GM12801 (cell line): ENCODE data around the gene TIE1.

ENCODE experiments used
- CTCF ChIP-seq: IDR thresholded peaks from one replicate; pipeline ENCODE4 v1.5.1; 2011; ENCODE audit warnings: control low read depth; ENCODE audit not compliant: insufficient read length; ENCODE audit errors: extremely low read depth

TIE1 gene

GRCh38 chr1:43324810-43325209, 24.0 kb downstream of the TIE1 start:
- no peak for TF ChIP-seq CTCF

GRCh38 chr1:43325381-43325780, 24.6 kb downstream of the TIE1 start:
- TF ChIP-seq CTCF = no peak

DNA sequence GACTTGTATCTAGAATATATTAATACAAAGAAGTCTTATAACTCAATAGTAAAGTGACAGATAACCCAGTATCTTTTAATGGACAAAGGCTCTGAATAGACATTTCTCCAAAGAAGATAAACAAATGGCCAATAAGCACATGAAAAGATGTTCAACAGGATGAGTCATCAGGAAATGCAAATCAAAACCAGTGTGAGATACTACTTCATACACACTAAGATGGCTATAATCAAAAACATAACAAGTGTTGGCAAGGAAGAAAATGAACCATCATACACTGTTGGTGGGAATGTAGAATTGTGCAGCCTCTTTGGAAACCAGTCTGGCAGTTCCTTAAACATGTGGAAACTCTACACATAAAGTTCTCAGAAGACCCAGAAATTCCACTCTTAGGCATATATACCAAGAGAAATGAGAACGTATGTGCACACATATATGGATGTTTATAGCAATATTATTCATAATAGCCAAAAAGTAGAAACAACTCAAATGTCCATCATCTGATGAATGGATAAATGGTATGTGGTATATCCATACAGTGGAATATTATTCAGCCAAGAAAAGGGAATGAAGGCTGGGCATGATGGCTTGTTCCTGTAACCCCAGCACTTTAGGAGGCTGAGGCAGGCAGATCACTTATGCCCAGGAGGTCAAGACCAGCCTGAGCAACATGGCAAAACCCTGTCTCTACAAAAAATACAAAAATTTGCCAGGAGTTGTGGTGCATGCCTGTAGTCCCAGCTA, 26.9 kb downstream of the TIE1 start:
- no peak for TF ChIP-seq CTCF

DNA sequence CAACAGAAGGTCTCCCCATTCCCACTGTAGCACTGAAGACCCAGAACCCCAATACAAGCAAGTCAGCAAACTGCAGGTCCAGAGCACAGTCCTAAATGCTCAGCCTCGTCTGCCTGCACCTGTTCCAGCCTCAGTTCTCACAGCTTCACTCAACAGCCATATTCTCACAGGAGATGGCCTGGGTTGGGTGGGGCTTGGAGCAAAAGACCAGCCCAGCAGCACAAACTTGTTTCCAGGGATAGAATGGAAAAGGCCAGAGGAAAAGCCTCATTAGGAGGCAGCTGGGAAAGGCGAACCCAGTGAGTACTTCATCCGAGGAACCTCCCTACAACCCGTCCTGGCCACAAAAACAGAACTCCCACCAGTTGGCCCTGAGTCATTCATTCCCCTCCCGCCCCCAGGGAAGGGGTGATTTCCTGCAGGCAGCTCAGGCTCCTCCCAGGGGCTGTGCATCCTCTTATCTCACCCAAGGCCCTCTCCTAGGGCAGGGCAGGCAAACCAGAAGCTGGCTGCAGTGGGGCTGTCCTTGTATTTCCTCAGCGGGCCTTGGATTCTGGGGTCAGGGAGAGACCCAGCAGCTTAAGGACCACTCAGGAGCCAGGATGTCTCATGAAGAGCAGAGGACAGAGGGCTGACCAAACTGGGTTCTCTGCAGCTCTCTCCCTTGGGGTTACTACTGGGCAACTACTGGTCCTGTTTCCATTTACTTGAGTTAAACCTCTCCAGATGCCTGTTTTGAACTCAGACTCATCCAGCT, 29.4 kb downstream of the TIE1 start:
- no peak for TF ChIP-seq CTCF

DNA sequence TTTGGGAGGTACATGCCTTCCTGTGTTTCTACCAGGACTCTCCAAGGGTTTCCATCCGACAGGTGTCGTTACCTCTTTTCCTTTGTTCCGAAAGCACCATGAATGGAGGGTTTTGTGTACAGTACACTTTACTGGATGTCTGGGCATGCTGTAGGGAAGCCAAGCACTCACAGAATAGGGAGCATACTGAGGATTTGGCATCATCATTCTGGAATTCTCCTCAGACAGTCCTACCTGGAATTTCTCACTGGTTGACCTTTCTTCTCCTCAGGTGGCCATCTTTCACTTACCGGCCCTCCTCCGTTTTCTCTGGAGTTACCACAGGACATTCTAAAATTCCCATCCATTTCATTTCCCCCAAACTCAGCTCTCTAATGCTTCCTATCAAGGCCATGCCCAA, 30.9 kb downstream of the TIE1 start:
- TF ChIP-seq CTCF = no peak

DNA sequence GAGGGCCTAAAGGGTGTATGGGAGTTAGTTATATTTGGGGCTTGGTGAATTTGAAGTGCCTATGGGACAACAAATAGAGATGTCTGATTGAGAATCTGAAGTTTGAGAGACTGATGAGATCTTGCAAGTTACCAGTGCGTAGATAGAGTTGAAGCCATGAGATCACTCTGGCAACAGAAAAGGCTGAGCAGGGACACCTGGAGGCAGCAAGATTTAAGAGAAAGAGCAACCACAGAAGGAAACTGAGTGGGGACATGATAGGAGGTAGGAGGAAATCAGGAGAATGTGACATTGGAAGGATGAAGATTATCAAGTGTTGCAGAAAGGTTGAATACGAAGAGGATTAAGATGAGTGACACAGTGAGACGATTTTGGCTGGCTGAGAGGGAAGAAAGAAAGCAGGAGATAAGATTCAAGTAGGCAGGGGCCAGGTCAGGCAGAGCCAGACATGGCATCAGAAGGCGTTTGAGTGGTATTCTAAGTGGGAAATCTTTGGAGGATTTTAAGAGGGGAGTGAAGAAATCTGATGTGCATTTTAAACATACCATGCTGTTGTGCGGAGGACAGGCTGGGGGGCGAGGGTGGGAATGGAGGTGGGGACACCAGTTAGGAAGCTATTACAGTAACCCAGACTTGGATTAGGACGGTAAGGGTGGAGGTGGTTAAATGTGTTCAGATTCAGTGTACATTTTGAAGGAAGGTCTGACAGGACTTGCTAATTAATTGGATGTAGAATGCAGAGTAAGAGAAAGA, 33.8 kb downstream of the TIE1 start:
- TF ChIP-seq CTCF = no peak

DNA sequence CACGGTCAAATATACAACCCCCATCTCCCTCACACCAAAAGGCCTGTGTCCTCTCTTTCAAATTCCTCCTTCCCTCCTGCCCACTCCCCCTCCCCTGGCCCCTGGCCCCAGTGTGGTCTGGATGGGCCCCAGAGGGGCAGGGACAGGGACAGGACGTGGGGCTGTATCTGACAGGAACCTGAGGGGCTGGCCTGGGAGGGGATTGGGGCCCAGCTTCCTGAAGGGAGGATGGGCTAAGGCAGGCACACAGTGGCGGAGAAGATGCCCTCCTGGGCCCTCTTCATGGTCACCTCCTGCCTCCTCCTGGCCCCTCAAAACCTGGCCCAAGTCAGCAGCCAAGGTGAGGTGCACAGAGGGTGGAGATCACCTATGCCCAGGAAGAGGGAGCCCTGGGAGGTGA, 36.8 kb downstream of the TIE1 start, which contains the start of gene MPL:
MPL (plus strand) TSS at position 231 of the 400 bp plus-strand sequence; CDS start at position 262, 31 bp downstream.
- TF ChIP-seq CTCF = no peak
